ENCODE data around the gene ZC3H18. TPM values are rescaled to one million over a fixed set of nuclear protein-coding genes. Genes with fewer than 3 reads are reported as not detected.

The ZC3H18 gene
- total and polyA plus RNA-seq, 2 experiments from 2014 or later, result 26.8 to 26.9 TPM

- TF ChIP-seq CTCF (IDR thresholded peaks at IDR 0.05; ENCODE audit: low read depth, low read length), result no peak
- Histone ChIP-seq H3K9me3 (ENCODE audit: low read depth) (no peaks in the 10 kb centered on the region), H3K36me3 (peaks cover 3% of the 10 kb centered on the region), H3K4me3 (no peak overlapping the region), H3K27me3 (no peaks in the 10 kb centered on the region), H3K4me1 (ENCODE audit: low read depth) (peaks cover 3% of the 10 kb centered on the region), H3K27ac (peak overlapping the region; percentile 55)
- no peak for DNase-seq (ENCODE audit: low read depth in 1 of 2, low spot score in 1 of 2)
Measured at GRCh38 chr16:88616736-88617135, 46.5 kb downstream of the ZC3H18 start.

- no peak for DNase-seq (ENCODE audit: low read depth in 1 of 2, low spot score in 1 of 2)
- TF ChIP-seq CTCF (IDR thresholded peaks at IDR 0.05; ENCODE audit: low read depth, low read length), result no peak
- Histone ChIP-seq H3K36me3 (peaks cover 9% of the 10 kb centered on the region), H3K9me3 (ENCODE audit: low read depth) (no peaks in the 10 kb centered on the region), H3K27me3 (no peaks in the 10 kb centered on the region), H3K4me1 (ENCODE audit: low read depth) (peaks cover 3% of the 10 kb centered on the region), H3K4me3 (no peak overlapping the region), H3K27ac (no peak overlapping the region)
Measured at GRCh38 chr16:88617268-88618031, 47.2 kb downstream of the ZC3H18 start.

GRCh38 chr16:88618182-88618955 is 48.2 kb downstream of the ZC3H18 start:
- Histone ChIP-seq H3K36me3 (peaks cover 17% of the 10 kb centered on the region), H3K9me3 (ENCODE audit: low read depth) (no peaks in the 10 kb centered on the region), H3K4me3 (no peak overlapping the region), H3K27ac (peak overlapping the region; percentile 55), H3K4me1 (ENCODE audit: low read depth) (peaks cover 3% of the 10 kb centered on the region), H3K27me3 (no peaks in the 10 kb centered on the region)
- TF ChIP-seq CTCF (IDR thresholded peaks at IDR 0.05; ENCODE audit: low read depth, low read length), result no peak
- DNase-seq (ENCODE audit: low read depth in 1 of 2, low spot score in 1 of 2), result no peak

GRCh38 chr16:88618956-88619667 is 48.9 kb downstream of the ZC3H18 start:
- Histone ChIP-seq H3K4me3 (no peak overlapping the region), H3K9me3 (ENCODE audit: low read depth) (no peaks in the 10 kb centered on the region), H3K36me3 (peaks cover 20% of the 10 kb centered on the region), H3K4me1 (ENCODE audit: low read depth) (peaks cover 3% of the 10 kb centered on the region), H3K27me3 (no peaks in the 10 kb centered on the region), H3K27ac (peak overlapping the region; percentile 55)
- DNase-seq (ENCODE audit: low read depth in 1 of 2, low spot score in 1 of 2), result no peak
- TF ChIP-seq CTCF (IDR thresholded peaks at IDR 0.05; ENCODE audit: low read depth, low read length), result no peak

Data from cardiac muscle cell (in vitro differentiated cells and primary cell).